SK-N-MC (cell line): ENCODE measurements around the gene CDKL1.

Experiments
- EZH2 ChIP-seq: fragments of 200-600 bp; sonication (generic); IDR thresholded peaks from one replicate; pipeline ENCODE4 v1.6.1; 2017; ENCODE audit warnings: antibody characterized with exemption
- FOXP2 ChIP-seq: optimal IDR thresholded peaks from 2 replicates; pipeline ENCODE3; 2011; ENCODE audit warnings: mild to moderate bottlenecking, moderate library complexity; ENCODE audit not compliant: insufficient read depth; ENCODE audit errors: extremely low read length, control extremely low read depth
- POLR2AphosphoS5 ChIP-seq: IDR thresholded peaks from 2 replicates; pipeline ENCODE4 v1.6.1; 2012; ENCODE audit warnings: mild to moderate bottlenecking, low read depth, low read length, borderline replicate concordance

GRCh38 chr14:50381823-50382287 is 14.8 kb downstream of the CDKL1 start:
- TF ChIP-seq POLR2AphosphoS5 (no peak), EZH2 (no peak), FOXP2 (no peak)
